ENCODE data around the gene C6orf89.

DNA sequence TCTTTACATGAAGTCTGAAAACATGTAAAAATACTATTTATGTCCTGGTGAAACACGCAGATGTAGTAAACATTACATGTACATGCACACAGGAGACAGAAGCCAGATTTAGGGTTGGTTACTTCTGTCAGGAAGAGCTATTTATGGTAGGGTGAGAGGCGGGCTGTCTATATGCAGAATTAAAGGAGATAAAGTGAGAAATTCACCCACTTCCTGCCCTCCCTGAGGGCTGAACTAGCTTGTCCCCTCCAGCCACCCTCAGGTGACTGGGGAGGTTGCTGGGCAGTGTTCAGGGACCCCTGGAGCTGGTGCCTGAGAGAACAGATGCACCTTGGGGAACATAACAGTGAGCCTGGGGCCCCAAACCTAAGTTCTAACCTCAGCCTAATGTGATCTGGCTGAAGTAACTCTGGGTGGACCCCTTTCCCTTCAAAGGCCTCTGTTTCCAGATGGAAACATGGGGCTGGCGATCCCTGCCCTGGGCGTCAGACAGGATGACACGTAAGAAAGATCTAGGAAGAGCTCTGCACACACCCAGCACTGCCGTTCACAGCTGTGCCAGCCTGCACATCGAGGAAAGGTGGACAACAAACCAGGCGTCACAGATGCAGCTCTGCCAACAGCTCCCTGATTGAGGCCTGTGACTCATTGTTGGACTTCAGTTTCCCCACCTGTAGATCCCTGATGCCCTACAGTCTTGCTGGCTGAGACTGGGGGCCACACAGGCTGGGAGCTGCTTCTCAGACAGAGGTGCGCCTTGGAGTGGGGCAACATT lies 70.1 kb downstream of the C6orf89 start:
- TF ChIP-seq YY1 (IDR thresholded peaks at IDR 0.05; ENCODE audit: insufficient read depth, insufficient read length) (no peak), ZNF274 (IDR thresholded peaks at IDR 0.05; ENCODE audit: low read depth, low read length) (no peak), SUZ12 (IDR thresholded peaks at IDR 0.05; ENCODE audit: extremely low read depth, insufficient read depth, insufficient read length) (no peak)
